Upper lobe of left lung (tissue), 6 donors: Measurements from ENCODE around the gene TMEM209. TPM values are rescaled to one million over a fixed set of nuclear protein-coding genes. Genes with fewer than 3 reads are reported as not detected.

ENCODE experiments used
- ATAC-seq, 2 donors: fragments of 200-7000 bp; cut with Tn5 transposase; one replicate each; pipeline ENCODE4 v1.9.1; 2022; ENCODE audit warnings: mild to moderate bottlenecking in 2 of 2, moderate library complexity in 2 of 2; ENCODE audit not compliant: low FRiP score in 2 of 2
- DNase-seq, 2 donors: peaks; one replicate each; pipeline ENCODE4 v3.0.0-alpha.2; 2019 to 2020
- H3K27ac ChIP-seq, 4 donors: fragments of 200-600 bp; sonication (generic); one replicate each; pipeline ENCODE4 v1.5.1; 2016 to 2019
- H3K27me3 ChIP-seq, 4 donors: fragments of 200-600 bp; sonication (generic); one replicate each; pipeline ENCODE4 v1.5.1; 2017 to 2019
- H3K36me3 ChIP-seq, 4 donors: fragments of 200-600 bp; sonication (generic); one replicate each; pipeline ENCODE4 v1.5.1; 2016 to 2019
- H3K4me1 ChIP-seq, 4 donors: fragments of 200-600 bp; sonication (generic); one replicate each; pipeline ENCODE4 v1.5.1; 2018 to 2019
- H3K4me3 ChIP-seq, 4 donors: fragments of 200-600 bp; sonication (generic); one replicate each; pipeline ENCODE4 v1.5.1; 2017 to 2019; ENCODE audit warnings: mild to moderate bottlenecking in 2 of 4, moderate library complexity in 1 of 4
- H3K9me3 ChIP-seq, 4 donors: fragments of 200-600 bp; sonication (generic); one replicate each; pipeline ENCODE4 v1.5.1; 2018 to 2019
- CTCF ChIP-seq, 6 experiments: fragments of 450-650 bp in 4 of 6; fragments of 200-600 bp in 2 of 6; sonication (generic) in 2 of 6; IDR thresholded peaks; one replicate each; pipeline ENCODE4 v1.5.1; 2016 to 2019; ENCODE audit warnings: antibody characterized with exemption in 6 of 6
- EP300 ChIP-seq, 4 donors: sonication (generic); formaldehyde crosslinking; IDR thresholded peaks; one replicate each; pipeline ENCODE4 v1.5.1; 2017; ENCODE audit warnings: antibody characterized with exemption in 4 of 4, control low read depth in 2 of 4
- POLR2A ChIP-seq, 4 donors: fragments of 450-650 bp; IDR thresholded peaks; one replicate each; pipeline ENCODE4 v1.5.1; 2016 to 2017; ENCODE audit warnings: antibody characterized with exemption in 4 of 4, mild to moderate bottlenecking in 2 of 4
- POLR2AphosphoS5 ChIP-seq, 2 donors: sonication (generic); formaldehyde crosslinking; IDR thresholded peaks; one replicate each; pipeline ENCODE4 v1.5.1; 2017; ENCODE audit warnings: antibody characterized with exemption in 2 of 2
- WGBS, 2 donors: methylation state at CpG; one replicate each; pipeline ENCODE4 v1.1.5; 2017 to 2018; 5-methylcytosine and 5-hydroxymethylcytosine counted together
- total RNA-seq, 6 donors: library from RNA; depleted of rRNA in 4 of 6; stranded (reverse); fragments of >200 nt in 4 of 6; gene quantifications; one replicate each; pipeline versions ENCODE4 v1.1.0 to v1.2.1, GENCODE V29; 2016 to 2021
- donor health status: DM: no; HTN: no; CAD: no; lungs with moderate emphysema.
- donor health status: DM: no; HTN: yes; CAD: no; lungs with severe emphysema.

TMEM209 gene
- total RNA-seq, 6 donors from 2014 or later, result 6.2 to 23.3 (median 14.7) TPM

- 90 to 92% methylated on average over 7 of the region's 7 CpGs for WGBS, 2 donors
- Histone ChIP-seq H3K9me3 (no peaks in the 10 kb centered on the region), H3K4me3 (no peak overlapping the region), H3K27me3 (no peaks in the 10 kb centered on the region), H3K36me3 (peaks cover 0 to 77% (median 27%) of the 10 kb centered on the region in 4 donors), H3K27ac (no peak overlapping the region), H3K4me1 (peaks cover 0 to 3% (median 1%) of the 10 kb centered on the region in 4 donors)
- ATAC-seq (no peak), DNase-seq (no peak)
- TF ChIP-seq POLR2A (IDR thresholded peaks at IDR 0.05) (no peak), POLR2AphosphoS5 (IDR thresholded peaks at IDR 0.05) (no peak), EP300 (IDR thresholded peaks at IDR 0.05) (no peak), CTCF (IDR thresholded peaks at IDR 0.05) (no peak)
Measured at GRCh38 chr7:130133029-130133782, 72.0 kb downstream of the TMEM209 start.

GRCh38 chr7:130131964-130132875 is 73.0 kb downstream of the TMEM209 start:
- DNase-seq (no peak), ATAC-seq (no peak)
- Histone ChIP-seq H3K9me3 (no peaks in the 10 kb centered on the region), H3K27me3 (no peaks in the 10 kb centered on the region), H3K36me3 (peaks cover 0 to 82% (median 27%) of the 10 kb centered on the region in 4 donors), H3K4me3 (no peak overlapping the region), H3K27ac (no peak overlapping the region), H3K4me1 (peaks cover 0 to 12% (median 6%) of the 10 kb centered on the region in 4 donors)
- no peak for TF ChIP-seq POLR2AphosphoS5 (IDR thresholded peaks at IDR 0.05)
- TF ChIP-seq CTCF (IDR thresholded peaks at IDR 0.05), result no peak
- TF ChIP-seq POLR2A (IDR thresholded peaks at IDR 0.05), result no peak
- TF ChIP-seq EP300 (IDR thresholded peaks at IDR 0.05), result no peak
- WGBS, 2 donors, result 95 to 96% methylated on average over 12 of the region's 12 CpGs

GRCh38 chr7:130131191-130131834 is 73.9 kb downstream of the TMEM209 start:
- no peak overlapping the region for H3K27ac ChIP-seq
- TF ChIP-seq EP300 (IDR thresholded peaks at IDR 0.05), result no peak
- TF ChIP-seq CTCF (IDR thresholded peaks at IDR 0.05), result no peak
- no peak for TF ChIP-seq POLR2AphosphoS5 (IDR thresholded peaks at IDR 0.05)
- no peak for TF ChIP-seq POLR2A (IDR thresholded peaks at IDR 0.05)
- no peak overlapping the region for H3K4me3 ChIP-seq
- no peaks in the 10 kb centered on the region for H3K27me3 ChIP-seq
- H3K9me3 ChIP-seq, result no peaks in the 10 kb centered on the region
- peaks cover 0 to 14% (median 7%) of the 10 kb centered on the region in 4 donors for H3K4me1 ChIP-seq
- DNase-seq, result no peak
- WGBS, 2 donors, result 96 to 97% methylated on average over 6 of the region's 6 CpGs
- ATAC-seq, result no peak
- H3K36me3 ChIP-seq, result peaks cover 0 to 87% (median 28%) of the 10 kb centered on the region in 4 donors

GRCh38 chr7:130129011-130129411 is 76.2 kb downstream of the TMEM209 start:
- Histone ChIP-seq H3K27me3 (no peaks in the 10 kb centered on the region), H3K4me3 (no peak overlapping the region), H3K9me3 (no peaks in the 10 kb centered on the region), H3K36me3 (peaks cover 5 to 87% (median 36%) of the 10 kb centered on the region in 4 donors), H3K4me1 (peaks cover 0 to 14% (median 7%) of the 10 kb centered on the region in 4 donors), H3K27ac (no peak overlapping the region)
- WGBS, 2 donors, result 63 to 90% methylated on average over 4 of the region's 4 CpGs
- TF ChIP-seq POLR2A (IDR thresholded peaks at IDR 0.05) (no peak), POLR2AphosphoS5 (IDR thresholded peaks at IDR 0.05) (no peak), CTCF (IDR thresholded peaks at IDR 0.05) (no peak), EP300 (IDR thresholded peaks at IDR 0.05) (no peak)
- ATAC-seq (no peak), DNase-seq (no peak)
